ENCODE results near the gene CFAP46.

DNA sequence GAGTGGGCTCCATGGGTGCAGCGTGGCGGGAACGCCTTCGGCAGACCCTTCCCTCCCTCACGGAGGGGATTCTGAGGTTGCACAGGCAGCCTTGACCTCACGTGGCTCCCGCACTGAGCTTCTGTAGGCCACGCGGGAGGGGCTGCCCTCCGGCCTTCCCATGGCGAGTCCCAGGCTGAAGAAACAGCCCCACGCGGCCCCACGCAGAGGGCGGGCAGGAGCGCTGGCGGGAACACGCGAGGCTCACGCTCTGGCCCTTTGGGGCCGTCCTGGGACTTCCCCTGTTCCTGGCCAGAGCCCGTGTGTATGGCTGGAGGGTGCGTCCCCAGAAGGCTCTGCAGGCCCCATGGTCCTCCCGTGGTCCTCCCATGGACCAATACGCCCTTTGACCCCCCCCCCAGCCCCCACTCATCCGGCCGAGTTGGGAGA lies 134.7 kb downstream of the CFAP46 start:
- TF ChIP-seq GATA3 (IDR thresholded peaks at IDR 0.05; ENCODE audit: low read depth, low read length): no peak
- TF ChIP-seq GATA2 (IDR thresholded peaks at IDR 0.05; ENCODE audit: low read depth, low read length): no peak

Data from SH-SY5Y (cell line).